Astrocyte of the cerebellum (primary cell): ENCODE results near the gene NEU2.

Experiments
- DNase-seq: peaks from one replicate; pipeline ENCODE4 v3.0.0-alpha.2; 2011; ENCODE audit warnings: low read depth
- H3K4me3 ChIP-seq: 2 replicates; pipeline ENCODE4 v1.5.1; 2011; ENCODE audit warnings: mild to moderate bottlenecking, low read depth, low read length, moderate library complexity
- CTCF ChIP-seq: IDR thresholded peaks from 2 replicates; pipeline ENCODE4 v1.5.1; 2012; ENCODE audit warnings: low read length, low read depth, moderate library complexity, mild to moderate bottlenecking; ENCODE audit errors: missing control alignments
- in situ Hi-C: cut with HindIII; loops from 2 replicates; pipeline ENCODE4 v1.10.0; 2017; ENCODE audit warnings: low sequenced_read_pairs

NEU2 gene

GRCh38 chr2:233055362-233055761 is 22.9 kb downstream of the NEU2 start:
- DNase-seq: no peak
- TF ChIP-seq CTCF: no peak
- H3K4me3 ChIP-seq: no peak overlapping the region
- in situ Hi-C loops: no loop called here

GRCh38 chr2:233056961-233057605 is 24.6 kb downstream of the NEU2 start:
- in situ Hi-C loops: no loop called here
- DNase-seq: no peak

GRCh38 chr2:233058717-233059546 is 26.5 kb downstream of the NEU2 start:
- DNase-seq: no peak
- in situ Hi-C loops: no loop called here
- H3K4me3 ChIP-seq: no peak overlapping the region
- TF ChIP-seq CTCF: no peak

More at GRCh38 chr2:233056961-233057605, 24.6 kb downstream of the NEU2 start:
- TF ChIP-seq CTCF: no peak
- H3K4me3 ChIP-seq: no peak overlapping the region

GRCh38 chr2:233059547-233059796 is 27.0 kb downstream of the NEU2 start:
- in situ Hi-C loops: no loop called here
- no peak overlapping the region for H3K4me3 ChIP-seq
- DNase-seq: no peak
- TF ChIP-seq CTCF: no peak

- in situ Hi-C loops: loop anchor here (5.0 to 10.0 kb wide), 2 partner anchors 55 to 103 kb away; no protein-coding TSS in a partner anchor
- no peak for DNase-seq
- no peak within 1 kb of the TSS for H3K4me3 ChIP-seq
- TF ChIP-seq CTCF: no peak
Observed at GRCh38 chr2:233059797-233060500, 27.5 kb downstream of the NEU2 start, which contains the start of gene INPP5D. TSS of gene INPP5D (plus strand) at chr2:233060342. CDS start at chr2:233060479, 137 bp downstream.

- TF ChIP-seq CTCF: no peak
- in situ Hi-C loops: loop anchor here (5.0 to 10.0 kb wide), 2 partner anchors 56 to 103 kb away; no protein-coding TSS in a partner anchor
- H3K4me3 ChIP-seq: no peak overlapping the region
- DNase-seq: no peak
Observed at GRCh38 chr2:233060501-233060979, 28.1 kb downstream of the NEU2 start.
